Measurements from ENCODE around the gene PAN2. TPM values are rescaled to one million over a fixed set of nuclear protein-coding genes. Genes with fewer than 3 reads are reported as not detected.
"Not testable (repeated sequence)": the region's sequence is repeated elsewhere in the genome, so short reads cannot be mapped to it uniquely, and the experiment has no call there.

Gene PAN2
- total RNA-seq, 2 donors from 2014 or later: 112 to 139 TPM

DNA sequence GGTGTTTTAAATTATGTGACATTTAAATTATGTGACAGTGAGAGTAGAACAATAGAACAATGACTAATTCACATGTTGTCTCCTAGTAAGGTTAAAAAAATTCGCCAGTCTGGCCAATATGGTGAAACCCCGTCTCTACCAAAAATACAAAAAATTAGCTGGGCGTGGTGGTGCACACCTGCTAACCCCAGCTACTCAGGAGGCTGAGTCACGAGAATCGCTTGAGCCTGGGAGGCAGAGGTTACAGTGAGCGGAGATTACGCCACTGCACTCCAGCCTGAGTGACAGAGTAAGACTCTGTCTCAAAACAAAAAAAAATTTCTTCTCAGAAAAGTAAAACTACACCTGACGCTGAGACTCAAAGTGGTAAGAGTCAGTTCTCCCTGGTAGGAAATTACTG, 36.4 kb downstream of the PAN2 start:
- Mint-ChIP-seq H3K4me3 (peak overlapping the region; percentile 4 to 48), H3K27ac (peak overlapping the region; percentile 81), H3K27me3 (ENCODE audit: low read depth) (no peaks in the 10 kb centered on the region), H3K36me3 (ENCODE audit: insufficient read depth in 2 of 2) (peaks cover 4 to 15% of the 10 kb centered on the region in 2 donors), H3K9me3 (no peaks in the 10 kb centered on the region), H3K4me1 (ENCODE audit: low read depth) (peaks cover 68% of the 10 kb centered on the region)
- ATAC-seq (replicated peaks in 1 of 2): no peak
- no peak for DNase-seq

DNA sequence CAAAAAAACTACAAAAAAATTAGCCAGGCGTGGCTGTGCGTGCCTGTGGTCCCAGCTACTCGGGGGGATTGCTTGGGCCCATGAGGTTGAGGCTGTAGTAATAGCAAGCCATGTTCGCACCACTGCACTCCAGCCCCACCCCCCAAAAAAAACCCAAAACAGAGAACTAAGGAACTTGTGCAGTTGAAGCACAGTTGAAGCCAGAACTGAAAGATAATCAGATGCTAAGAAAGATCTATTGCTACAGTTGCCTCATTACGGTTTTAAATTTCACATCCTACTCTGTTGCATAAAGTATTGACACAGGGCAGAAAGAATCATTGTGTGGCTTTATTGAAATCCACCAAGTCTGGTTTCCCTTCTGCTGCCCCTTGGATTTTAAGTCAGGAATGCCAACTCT, 37.5 kb downstream of the PAN2 start:
- DNase-seq (no peak), ATAC-seq (replicated peaks in 1 of 2) (no peak)
- Mint-ChIP-seq H3K36me3 (ENCODE audit: insufficient read depth in 2 of 2) (peaks cover 4 to 16% of the 10 kb centered on the region in 2 donors), H3K9me3 (no peaks in the 10 kb centered on the region), H3K27me3 (ENCODE audit: low read depth) (no peaks in the 10 kb centered on the region), H3K27ac (no peak overlapping the region), H3K4me1 (ENCODE audit: low read depth) (peaks cover 66% of the 10 kb centered on the region), H3K4me3 (peak overlapping the region in 1 of 2 donors; percentile 4)

DNA sequence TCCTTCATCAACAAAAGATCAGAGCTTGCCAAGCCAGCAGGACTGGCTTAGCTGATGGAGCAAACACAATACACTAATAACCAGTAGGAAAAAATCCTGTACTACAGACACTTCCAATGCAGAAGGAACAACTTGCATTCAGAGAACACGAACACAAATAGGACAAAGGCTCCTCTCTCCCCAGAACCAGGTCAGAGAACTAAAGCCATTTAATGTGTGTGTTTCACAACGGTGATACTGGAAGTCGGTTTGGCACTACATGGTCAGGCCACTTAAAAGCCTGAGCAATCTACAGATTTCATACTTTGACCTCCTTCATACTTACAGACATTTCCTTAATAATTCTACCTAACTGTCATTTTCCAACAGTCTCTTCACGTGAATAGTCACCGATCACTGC, 40.0 kb downstream of the PAN2 start:
- H3K36me3 Mint-ChIP-seq (ENCODE audit: insufficient read depth in 2 of 2): peaks cover 4 to 18% of the 10 kb centered on the region in 2 donors
- no peak for ATAC-seq (replicated peaks in 1 of 2)
- H3K9me3 Mint-ChIP-seq: no peaks in the 10 kb centered on the region
- peak overlapping the region; percentile 16 for H3K27ac Mint-ChIP-seq
- no peak overlapping the region for H3K4me3 Mint-ChIP-seq
- H3K27me3 Mint-ChIP-seq (ENCODE audit: low read depth): no peaks in the 10 kb centered on the region
- DNase-seq: no peak
- peaks cover 65% of the 10 kb centered on the region for H3K4me1 Mint-ChIP-seq (ENCODE audit: low read depth)

DNA sequence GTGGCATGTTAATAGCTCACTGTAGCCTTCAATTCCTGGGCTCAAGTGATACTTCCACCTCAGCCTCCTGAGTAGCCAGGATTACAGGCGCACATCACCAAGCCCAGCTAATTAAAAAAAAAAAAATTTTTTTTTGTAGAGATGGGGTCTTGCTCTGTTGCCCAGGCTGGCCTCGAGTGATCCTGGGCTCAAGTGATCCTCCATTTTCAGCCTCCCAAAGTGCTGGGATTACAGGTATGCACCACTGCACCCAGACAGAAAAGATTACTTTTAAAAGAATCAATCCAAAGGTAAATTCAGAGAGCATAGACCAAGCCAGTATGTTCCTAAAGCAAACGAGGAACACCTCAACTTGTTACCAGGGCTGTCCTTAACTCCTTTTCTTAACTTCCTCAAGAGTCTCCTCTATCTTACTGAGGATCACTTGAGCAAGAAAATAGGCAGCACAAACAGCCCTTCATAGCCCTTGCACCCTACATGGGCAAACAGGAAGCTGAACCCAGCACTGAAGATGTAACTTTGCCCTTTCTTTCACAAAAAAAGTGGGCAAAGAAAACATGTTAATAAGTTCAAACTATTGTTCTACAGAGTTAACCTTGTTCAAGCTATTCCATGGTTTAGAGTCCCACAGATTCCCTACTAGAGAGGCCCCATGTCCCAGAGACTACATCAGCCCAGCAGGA, 45.0 kb downstream of the PAN2 start:
- H3K4me1 Mint-ChIP-seq (ENCODE audit: low read depth): peaks cover 35% of the 10 kb centered on the region
- H3K4me3 Mint-ChIP-seq: no peak overlapping the region
- no peak for ATAC-seq (replicated peaks in 1 of 2)
- DNase-seq: no peak
- H3K9me3 Mint-ChIP-seq: no peaks in the 10 kb centered on the region
- H3K27ac Mint-ChIP-seq: peak overlapping the region; percentile 33
- H3K27me3 Mint-ChIP-seq (ENCODE audit: low read depth): no peaks in the 10 kb centered on the region
- peaks cover 4 to 17% of the 10 kb centered on the region in 2 donors for H3K36me3 Mint-ChIP-seq (ENCODE audit: insufficient read depth in 2 of 2)

DNA sequence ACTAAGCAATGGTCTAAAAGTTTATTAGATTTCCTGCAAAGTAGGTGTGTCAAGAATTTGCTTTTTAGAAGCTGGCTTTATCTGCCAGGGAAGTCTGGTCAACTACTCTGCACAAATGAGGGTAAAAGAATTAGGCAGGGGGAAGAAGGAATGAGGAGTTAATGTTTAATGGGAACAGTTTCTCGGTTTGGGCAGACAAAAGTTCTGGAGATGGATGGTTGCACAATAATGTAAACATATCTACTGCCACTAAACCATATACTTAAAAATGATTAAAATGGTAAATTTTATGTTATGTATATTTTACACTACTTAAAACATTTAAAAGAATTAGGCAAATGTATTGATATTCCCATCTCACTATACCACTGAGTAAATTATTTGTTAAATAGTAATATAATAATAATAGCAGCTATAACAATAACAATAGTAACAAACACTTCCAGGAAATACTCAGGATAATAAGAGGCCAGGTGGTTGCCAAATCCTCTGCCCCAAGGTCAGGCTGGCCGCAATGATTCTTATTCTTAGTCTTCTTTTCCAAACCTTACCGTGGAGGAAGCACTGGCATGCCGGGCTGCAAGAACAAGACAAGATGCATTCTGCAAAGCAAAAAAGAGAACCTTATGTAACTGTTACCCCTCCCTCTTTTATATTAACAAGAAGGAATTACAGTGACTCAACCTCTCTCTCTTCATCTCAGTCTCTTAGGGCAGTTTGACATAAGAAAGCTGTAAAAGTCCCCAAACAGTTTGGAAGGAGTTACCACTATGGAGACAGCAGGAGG, 47.6 kb downstream of the PAN2 start:
- Mint-ChIP-seq H3K4me1 (ENCODE audit: low read depth) (peaks cover 14% of the 10 kb centered on the region), H3K4me3 (no peak overlapping the region), H3K9me3 (no peaks in the 10 kb centered on the region), H3K36me3 (ENCODE audit: insufficient read depth in 2 of 2) (peaks cover 12 to 29% of the 10 kb centered on the region in 2 donors), H3K27me3 (ENCODE audit: low read depth) (no peaks in the 10 kb centered on the region), H3K27ac (no peak overlapping the region)
- ATAC-seq (replicated peaks in 1 of 2): no peak
- DNase-seq: no peak

DNA sequence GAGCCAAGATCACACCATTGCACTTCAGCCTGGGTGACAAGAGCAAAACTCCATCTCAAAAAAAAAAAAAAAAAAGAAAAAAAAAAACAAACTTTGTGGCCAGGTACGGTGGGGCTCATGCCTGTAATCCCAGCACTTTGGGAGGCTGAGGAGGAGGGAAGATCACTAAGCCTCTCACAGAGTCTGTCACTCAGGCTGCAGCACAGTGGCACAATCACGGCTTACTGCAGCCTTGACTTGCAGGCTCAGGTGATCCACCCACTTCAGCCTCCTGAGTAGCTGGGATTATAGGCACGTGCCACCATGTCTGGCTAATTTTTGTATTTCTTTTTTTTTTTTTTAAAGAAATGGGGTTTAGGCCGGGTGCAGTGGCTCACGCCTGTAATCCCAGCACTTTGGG, 49.5 kb downstream of the PAN2 start:
- H3K4me1 Mint-ChIP-seq (ENCODE audit: low read depth); H3K27ac Mint-ChIP-seq; DNase-seq; H3K27me3 Mint-ChIP-seq (ENCODE audit: low read depth); ATAC-seq (replicated peaks in 1 of 2); H3K9me3 Mint-ChIP-seq; H3K4me3 Mint-ChIP-seq: not testable (repeated sequence)
- peaks cover 13 to 27% of the 10 kb centered on the region in 2 donors for H3K36me3 Mint-ChIP-seq (ENCODE audit: insufficient read depth in 2 of 2)

DNA sequence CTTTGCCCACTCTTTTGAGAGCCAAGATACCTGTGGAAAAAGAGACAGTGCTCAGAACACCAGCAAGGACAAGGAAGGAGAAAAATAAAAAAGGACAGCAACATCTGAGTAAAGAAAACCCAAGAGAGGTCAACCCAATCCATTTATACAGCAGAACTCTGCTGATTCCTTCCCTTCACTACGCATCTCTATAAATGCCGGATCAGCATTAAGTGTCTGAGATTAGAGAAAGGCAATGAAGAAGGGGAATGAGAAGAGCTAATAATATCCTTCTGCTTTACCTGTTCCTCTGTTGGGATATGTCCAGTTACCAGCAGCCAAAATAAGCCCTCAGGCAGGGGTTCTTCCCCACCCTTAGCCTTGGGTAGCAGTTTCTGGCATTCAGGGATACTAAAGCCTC, 51.2 kb downstream of the PAN2 start:
- Mint-ChIP-seq H3K36me3 (ENCODE audit: insufficient read depth in 2 of 2) (peaks cover 13 to 30% of the 10 kb centered on the region in 2 donors), H3K4me1 (ENCODE audit: low read depth) (no peaks in the 10 kb centered on the region), H3K27ac (no peak overlapping the region), H3K4me3 (no peak overlapping the region), H3K9me3 (no peaks in the 10 kb centered on the region), H3K27me3 (ENCODE audit: low read depth) (no peaks in the 10 kb centered on the region)
- ATAC-seq (replicated peaks in 1 of 2) (no peak), DNase-seq (no peak)

DNA sequence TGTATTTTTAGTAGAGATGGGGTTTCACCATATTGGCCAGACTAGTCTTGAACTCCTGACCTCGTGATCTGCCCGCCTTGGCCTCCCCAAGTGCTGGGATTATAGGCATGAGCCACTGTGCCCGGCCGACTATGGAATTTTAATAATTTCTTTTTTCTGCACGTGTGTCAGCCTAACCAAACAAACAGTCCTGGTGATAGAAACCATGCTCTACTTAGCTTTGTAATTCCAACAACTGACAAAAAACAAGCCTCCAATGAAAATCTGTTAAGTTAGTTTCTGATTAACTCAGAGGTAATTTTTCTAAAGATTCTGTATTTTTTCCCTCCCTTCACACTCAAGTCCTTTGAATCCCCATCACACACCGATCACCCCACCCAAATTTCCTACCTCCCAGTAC, 51.8 kb downstream of the PAN2 start:
- Mint-ChIP-seq H3K36me3 (ENCODE audit: insufficient read depth in 2 of 2) (peaks cover 13 to 30% of the 10 kb centered on the region in 2 donors), H3K9me3 (no peaks in the 10 kb centered on the region), H3K4me3 (no peak overlapping the region), H3K4me1 (ENCODE audit: low read depth) (no peaks in the 10 kb centered on the region), H3K27me3 (ENCODE audit: low read depth) (no peaks in the 10 kb centered on the region), H3K27ac (peak overlapping the region; percentile 71)
- DNase-seq: no peak
- no peak for ATAC-seq (replicated peaks in 1 of 2)

DNA sequence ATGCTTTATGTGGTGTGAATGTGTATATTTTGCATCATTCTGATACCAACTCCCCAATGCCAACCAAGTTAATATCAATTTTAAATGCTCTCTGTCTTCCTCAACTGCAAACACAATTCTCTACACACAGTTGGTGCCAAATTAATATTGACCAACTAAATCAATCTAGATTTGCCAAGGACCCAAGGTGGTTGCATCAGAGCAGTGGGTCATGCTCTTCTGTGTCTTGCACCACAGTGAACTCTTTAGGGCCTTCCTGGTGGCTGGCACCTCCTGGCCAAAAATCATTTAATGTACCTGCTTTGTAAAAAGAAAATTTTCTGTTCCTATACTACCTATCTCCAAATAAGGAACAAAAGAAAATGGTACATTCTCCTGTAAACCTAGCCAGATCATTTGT, 53.0 kb downstream of the PAN2 start:
- DNase-seq (no peak), ATAC-seq (replicated peaks in 1 of 2) (no peak)
- Mint-ChIP-seq H3K4me3 (no peak overlapping the region), H3K27me3 (ENCODE audit: low read depth) (no peaks in the 10 kb centered on the region), H3K9me3 (no peaks in the 10 kb centered on the region), H3K4me1 (ENCODE audit: low read depth) (no peaks in the 10 kb centered on the region), H3K36me3 (ENCODE audit: insufficient read depth in 2 of 2) (peaks cover 14 to 32% of the 10 kb centered on the region in 2 donors), H3K27ac (peak overlapping the region; percentile 16)

DNA sequence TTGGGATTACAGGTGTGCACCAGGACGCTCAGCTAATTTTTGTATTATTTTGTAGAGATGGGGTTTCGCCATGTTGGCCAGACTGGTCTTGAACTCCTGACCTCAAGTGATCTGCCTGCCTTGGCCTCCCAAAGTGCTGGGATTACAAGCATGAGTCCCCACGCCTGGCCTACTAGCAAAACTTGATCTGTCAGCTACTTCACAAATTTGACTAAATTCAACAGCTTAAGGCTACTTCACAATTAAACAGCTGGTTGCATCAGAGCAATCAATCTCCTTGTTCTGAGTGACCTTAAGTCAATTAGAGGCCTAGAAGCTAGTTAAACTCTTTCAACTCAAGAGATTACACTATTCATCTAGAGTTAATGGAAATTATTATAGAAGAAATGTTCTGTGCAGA, 54.9 kb downstream of the PAN2 start:
- Mint-ChIP-seq H3K9me3 (no peaks in the 10 kb centered on the region), H3K27me3 (ENCODE audit: low read depth) (no peaks in the 10 kb centered on the region), H3K36me3 (ENCODE audit: insufficient read depth in 2 of 2) (peaks cover 12 to 33% of the 10 kb centered on the region in 2 donors), H3K27ac (no peak overlapping the region), H3K4me1 (ENCODE audit: low read depth) (no peaks in the 10 kb centered on the region), H3K4me3 (no peak overlapping the region)
- ATAC-seq (replicated peaks in 1 of 2) (no peak), DNase-seq (no peak)

DNA sequence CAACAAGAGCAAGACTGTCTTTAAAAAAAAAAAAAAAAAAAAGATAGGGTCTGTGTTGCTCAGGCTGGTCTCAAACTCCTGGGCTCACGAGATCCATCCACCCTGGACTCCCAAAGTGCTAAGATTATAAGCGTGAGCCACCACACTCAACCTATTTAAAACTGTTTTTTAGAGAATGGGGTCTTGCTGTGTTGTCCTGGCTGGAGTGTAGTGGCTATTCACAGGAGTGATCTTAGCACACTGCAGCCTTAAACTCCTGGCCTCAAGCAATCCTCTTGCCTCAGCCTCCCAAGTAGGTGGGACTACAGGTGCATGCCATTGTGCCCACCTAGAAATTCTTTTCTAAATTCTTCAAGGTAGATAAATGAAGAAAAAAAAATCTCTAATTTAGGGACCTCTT, 59.5 kb downstream of the PAN2 start:
- DNase-seq: no peak
- Mint-ChIP-seq H3K9me3 (no peaks in the 10 kb centered on the region), H3K4me3 (no peak overlapping the region), H3K27ac (no peak overlapping the region), H3K4me1 (ENCODE audit: low read depth) (no peaks in the 10 kb centered on the region), H3K27me3 (ENCODE audit: low read depth) (no peaks in the 10 kb centered on the region), H3K36me3 (ENCODE audit: insufficient read depth in 2 of 2) (peaks cover 6 to 24% of the 10 kb centered on the region in 2 donors)
- no peak for ATAC-seq (replicated peaks in 1 of 2)

DNA sequence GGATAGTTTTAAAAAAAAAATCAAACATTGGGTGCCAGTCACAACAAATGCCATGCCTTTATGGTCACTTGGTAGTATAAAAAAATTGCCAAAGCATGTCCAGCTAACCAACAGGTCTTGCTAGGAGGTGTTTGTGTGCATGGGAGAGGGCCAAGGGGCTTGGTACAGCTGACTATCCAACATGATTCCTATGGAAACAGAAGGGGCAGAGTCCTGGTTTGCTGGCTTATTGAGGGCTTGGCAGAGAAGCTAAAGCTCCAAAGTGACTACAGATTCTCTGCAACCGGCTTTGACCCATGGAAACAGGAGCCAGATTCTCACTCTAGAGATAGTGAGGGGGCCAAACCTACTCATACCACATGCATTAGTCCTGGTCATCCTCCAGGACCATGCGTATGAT, 61.3 kb downstream of the PAN2 start:
- H3K36me3 Mint-ChIP-seq (ENCODE audit: insufficient read depth in 2 of 2): peaks cover 6 to 21% of the 10 kb centered on the region in 2 donors
- not testable (repeated sequence) for H3K4me3 Mint-ChIP-seq; DNase-seq; H3K27me3 Mint-ChIP-seq (ENCODE audit: low read depth); H3K9me3 Mint-ChIP-seq; H3K27ac Mint-ChIP-seq; ATAC-seq (replicated peaks in 1 of 2); H3K4me1 Mint-ChIP-seq (ENCODE audit: low read depth)

DNA sequence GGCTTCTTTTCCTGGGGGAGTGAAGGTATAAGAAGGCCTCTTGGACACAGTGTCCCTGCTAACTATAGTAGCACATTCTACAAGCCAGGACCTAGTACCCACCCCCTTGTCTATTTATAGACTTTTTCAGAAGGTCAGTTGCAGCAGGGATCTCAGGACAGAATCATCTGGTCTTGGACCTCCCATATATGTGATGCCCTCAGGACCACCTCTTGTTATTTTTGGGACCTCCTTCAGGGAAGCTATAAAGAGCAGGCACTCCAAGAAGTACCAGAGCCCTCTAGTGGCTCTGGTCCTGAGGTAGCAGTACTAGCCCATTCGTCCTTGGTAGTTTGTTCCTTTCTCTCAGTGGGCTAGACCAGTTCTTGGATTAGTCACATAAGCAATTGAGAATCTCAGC, 62.8 kb downstream of the PAN2 start:
- peaks cover 16% of the 10 kb centered on the region for H3K4me1 Mint-ChIP-seq (ENCODE audit: low read depth)
- H3K4me3 Mint-ChIP-seq: no peak overlapping the region
- H3K9me3 Mint-ChIP-seq: no peaks in the 10 kb centered on the region
- ATAC-seq (replicated peaks in 1 of 2) (no peak), DNase-seq (no peak)
- no peaks in the 10 kb centered on the region for H3K27me3 Mint-ChIP-seq (ENCODE audit: low read depth)
- peaks cover 6 to 20% of the 10 kb centered on the region in 2 donors for H3K36me3 Mint-ChIP-seq (ENCODE audit: insufficient read depth in 2 of 2)
- H3K27ac Mint-ChIP-seq: peak overlapping the region; percentile 71

All from activated T-cell treated with anti-CD3 and anti-CD28 coated beads, Interleukin-2, amount 50 U/mL, for 72 hours (primary cell).